ENCODE data around the gene DUSP12.

DNA sequence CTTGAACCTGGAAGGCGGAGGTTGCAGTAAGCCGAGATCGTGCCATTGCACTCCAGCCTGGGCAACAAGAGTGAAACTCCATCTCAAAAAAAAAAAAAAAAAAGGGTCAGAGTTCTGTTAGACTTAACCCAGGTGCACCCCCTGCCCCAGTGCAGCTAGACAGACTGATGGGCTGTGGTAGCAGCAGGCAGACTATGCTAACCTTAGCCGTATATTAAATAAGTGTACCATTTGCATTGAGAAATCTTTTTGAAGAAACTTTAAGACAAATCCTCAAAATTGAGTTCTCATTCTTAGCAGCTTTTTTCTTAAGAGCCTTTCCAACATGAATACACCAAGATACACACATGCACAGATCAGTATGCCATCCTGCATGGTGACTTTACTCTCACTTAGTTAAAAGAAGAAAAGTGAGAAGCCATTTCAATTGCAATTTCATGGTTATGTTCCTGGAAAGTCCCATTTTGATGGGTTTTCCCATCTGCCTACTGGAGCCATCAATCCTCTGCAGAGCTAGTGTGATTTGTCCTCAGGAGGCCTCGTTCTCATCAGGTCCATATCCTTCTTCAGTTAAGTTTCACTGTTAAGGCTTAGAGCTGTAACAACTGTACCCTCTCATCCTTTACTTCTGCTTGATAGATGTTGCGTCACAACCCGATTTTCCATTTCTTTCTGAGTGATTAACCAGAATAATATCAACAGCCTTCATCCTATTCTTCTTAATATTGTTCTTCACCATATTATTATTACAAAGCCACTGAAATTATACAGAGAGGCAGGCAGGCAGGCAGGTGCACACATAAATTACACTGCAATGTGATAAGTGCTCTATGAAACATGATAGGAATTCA is 21.0 kb upstream of the DUSP12 start:
- TF ChIP-seq, protein P1, sequence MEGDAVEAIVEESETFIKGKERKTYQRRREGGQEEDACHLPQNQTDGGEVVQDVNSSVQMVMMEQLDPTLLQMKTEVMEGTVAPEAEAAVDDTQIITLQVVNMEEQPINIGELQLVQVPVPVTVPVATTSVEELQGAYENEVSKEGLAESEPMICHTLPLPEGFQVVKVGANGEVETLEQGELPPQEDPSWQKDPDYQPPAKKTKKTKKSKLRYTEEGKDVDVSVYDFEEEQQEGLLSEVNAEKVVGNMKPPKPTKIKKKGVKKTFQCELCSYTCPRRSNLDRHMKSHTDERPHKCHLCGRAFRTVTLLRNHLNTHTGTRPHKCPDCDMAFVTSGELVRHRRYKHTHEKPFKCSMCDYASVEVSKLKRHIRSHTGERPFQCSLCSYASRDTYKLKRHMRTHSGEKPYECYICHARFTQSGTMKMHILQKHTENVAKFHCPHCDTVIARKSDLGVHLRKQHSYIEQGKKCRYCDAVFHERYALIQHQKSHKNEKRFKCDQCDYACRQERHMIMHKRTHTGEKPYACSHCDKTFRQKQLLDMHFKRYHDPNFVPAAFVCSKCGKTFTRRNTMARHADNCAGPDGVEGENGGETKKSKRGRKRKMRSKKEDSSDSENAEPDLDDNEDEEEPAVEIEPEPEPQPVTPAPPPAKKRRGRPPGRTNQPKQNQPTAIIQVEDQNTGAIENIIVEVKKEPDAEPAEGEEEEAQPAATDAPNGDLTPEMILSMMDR (IDR thresholded peaks at IDR 0.05), result no peak
- no peak for TF ChIP-seq POLR2A (IDR thresholded peaks at IDR 0.05)
- no peak for TF ChIP-seq POLR2AphosphoS5 (IDR thresholded peaks at IDR 0.05)
